ENCODE measurements around the gene ADAMTSL2.

The ADAMTSL2 gene

DNA sequence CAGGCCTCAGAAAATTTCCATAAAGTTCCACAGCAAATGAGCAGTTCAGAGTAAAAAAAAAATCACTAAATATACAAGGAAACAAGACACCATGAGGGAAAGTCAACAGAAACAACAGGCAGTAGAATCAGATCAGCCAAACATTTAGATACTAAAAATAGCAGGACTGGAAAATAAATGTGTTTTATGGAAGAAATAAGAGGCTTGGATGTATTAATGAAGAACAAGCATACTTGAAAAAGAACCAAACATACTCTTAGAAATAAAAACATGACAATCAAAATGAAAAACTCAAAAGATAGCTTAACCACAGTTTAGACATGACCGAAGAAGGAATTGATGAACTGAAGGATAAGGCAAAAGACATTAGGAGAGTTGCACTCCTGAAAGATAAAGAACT is 32.4 kb upstream of the ADAMTSL2 start:
- no peak for DNase-seq

DNA sequence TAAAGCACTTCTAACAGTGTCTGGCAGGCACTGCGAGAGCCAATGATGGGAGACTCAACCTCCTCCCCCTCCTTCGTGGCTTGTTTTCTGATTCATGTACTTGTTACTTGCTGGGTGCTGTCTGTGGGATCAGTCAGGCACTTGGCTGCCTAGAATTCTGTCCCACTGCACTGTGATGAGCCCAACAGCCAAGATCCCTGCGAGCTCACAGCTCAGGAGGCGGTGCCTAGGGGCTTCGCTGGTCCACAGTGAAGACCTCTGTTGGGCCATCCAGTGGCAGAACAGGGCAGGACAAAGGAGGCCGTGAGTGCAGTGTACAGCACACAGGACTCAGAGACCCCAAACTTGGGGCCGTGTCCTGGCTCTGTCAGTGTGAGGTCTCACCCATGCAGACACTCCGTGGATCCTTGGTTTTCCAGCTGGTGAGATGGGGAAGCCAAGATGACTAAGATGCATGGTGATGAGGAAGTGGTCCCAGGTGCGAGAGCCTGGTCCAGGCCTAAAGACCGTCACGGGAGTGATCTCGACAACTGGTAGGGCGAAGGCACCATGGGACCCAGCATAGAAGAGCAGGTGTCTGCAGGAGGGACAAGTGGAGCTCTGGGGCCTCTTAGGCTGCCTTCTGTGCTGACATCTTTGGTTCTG is 29.2 kb upstream of the ADAMTSL2 start:
- no peak for DNase-seq

DNA sequence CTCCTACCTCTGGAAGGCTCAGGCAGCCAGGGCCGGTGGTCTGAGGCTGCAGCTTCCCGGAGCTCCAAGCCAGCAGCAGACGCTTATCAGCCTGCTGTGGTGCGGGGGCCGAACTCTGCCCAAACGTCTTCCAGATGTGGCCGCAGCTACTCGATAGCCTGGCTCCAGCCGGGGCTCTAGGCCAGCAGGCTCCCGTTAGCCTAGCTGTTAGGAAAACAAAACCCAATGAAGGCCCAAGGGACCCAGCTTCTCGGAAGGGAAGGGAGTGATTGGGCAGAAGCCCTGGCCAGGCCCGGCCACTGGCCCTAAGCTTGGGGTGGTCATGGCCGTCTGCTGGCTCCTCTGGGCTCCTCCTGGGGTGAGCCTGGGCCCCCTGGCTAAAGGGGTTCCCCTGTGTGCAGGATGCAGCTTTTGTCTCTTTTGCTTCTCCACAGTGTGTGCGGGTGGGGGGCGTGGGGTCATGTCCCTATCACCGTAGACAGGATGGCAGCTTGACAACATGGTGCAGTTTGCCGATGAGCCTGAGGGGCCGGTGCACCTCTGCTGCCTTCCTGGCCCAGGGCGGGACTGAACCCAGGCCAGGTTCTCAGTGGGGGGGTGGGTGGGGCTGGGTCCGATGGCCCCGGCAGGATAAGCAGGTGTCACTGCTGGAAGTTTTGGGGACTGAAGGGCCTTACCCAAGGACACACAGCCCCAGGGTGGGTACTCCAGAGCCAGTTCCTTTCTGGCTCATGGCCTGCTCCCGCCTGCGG is 28.4 kb upstream of the ADAMTSL2 start:
- no peak for DNase-seq

DNA sequence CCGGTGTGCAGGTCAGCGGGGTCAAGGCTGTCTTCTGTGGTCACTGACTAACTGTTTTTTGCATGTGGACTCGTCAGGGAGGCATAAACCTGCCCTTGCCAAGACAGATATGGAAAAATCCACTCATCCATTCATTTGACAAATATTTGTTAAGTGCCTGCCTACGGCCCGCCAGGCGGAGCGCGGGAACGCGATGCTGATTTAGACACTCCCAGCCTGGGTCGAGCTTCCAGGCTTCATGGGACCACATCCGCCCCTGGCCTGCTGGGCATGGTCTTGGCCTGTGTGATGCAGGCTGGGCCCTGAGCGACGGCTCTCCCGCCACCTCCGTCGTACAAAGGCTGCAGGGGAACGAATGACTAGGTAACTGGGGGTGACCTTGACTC is 27.9 kb upstream of the ADAMTSL2 start:
- no peak for DNase-seq

DNA sequence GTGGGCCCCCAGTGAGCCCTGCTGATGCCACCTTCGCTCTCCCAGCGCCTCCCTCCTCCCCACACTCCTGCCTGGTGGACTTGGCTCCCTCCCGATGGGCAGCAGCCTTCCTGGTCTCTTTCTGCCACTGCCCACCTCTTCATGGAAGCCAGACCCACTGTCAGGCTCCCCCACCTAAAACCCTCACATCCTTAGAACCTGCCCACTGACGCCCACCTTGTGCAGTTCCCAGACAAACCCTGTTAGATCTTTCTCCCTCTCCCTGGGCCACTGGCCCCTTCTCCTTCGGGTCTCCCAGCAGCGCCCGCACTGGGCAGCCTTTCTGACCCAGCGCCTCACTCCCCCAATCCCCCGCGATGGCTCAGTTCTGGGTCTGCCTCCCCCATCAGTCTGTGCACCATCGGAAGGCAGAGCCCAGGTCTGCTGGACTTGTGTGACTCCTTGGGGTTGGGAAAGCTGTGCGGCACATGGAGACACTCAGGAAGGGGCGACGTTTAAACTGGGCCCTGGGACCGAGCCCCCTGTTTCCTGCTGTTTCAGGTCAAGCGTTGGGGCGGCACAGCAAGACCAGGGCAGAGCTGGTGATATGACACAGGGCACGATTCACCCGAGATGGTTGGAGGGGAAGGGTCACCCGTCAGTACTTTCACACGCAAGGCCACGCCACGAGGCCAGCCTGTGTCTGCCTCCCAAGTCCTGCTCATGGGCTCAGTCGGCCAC is 27.1 kb upstream of the ADAMTSL2 start:
- no peak for DNase-seq

DNA sequence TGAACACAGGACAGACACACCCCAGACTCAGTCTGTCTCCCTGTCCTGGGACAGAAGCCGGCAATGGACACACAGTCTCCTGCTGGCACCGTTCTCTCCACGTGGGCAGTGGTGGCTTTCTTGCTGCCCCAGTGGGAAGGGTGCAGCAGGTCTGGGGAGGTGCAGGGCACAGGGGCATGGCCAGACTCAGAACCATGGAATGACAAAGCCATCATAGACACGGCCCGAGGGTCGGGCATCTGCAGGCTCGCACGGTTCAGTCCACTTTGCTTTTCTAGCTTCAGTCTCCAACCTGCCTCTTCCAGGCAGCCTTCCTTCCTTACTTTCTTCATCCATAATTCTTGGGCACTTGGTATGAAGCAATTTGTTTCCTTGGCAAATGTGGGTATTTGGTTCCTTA is 26.5 kb upstream of the ADAMTSL2 start:
- DNase-seq: no peak

DNA sequence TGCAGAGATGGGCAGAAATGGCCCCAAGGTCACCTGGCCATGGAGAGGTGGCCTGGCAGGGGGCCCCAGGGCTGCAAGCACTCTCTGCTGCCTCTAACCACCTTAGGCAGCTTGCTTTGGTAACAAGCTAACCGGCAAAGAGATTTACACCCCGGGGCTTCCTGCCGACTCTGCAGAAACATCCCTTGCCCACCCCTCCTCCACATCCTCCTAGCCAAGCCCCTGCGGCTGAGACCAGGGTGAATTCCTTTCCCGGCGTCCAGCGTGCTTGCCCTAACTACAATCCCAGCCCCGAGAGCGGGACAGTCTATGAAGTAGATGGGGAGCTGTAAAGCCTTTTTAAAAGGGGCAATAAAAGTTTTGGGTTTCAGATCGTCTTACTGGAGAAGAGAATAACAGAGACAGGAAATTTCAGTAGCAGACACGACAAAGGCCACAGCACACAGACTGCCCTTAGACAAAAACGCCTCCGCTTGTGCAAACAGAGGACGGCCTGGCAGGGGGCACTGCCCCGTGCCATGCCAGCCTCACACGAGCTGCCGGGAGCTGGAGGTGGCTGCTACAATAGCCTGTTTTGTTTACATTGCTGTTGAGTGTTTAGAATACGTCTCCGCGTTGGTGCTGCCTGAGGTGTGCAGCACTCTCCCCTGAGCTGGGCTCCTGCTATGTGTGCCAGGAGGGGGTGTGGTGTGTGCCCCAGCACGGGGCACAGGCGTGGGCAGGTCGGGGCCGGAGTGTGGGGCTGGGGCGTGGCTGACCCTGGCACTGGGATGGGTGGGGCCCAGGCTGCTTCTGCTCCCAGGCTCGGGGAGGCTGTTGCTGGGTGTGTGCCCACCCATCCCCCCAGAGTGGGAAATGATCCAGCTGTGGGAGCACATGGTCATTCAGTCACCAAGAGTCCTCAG is 25.1 kb upstream of the ADAMTSL2 start:
- no peak for DNase-seq

DNA sequence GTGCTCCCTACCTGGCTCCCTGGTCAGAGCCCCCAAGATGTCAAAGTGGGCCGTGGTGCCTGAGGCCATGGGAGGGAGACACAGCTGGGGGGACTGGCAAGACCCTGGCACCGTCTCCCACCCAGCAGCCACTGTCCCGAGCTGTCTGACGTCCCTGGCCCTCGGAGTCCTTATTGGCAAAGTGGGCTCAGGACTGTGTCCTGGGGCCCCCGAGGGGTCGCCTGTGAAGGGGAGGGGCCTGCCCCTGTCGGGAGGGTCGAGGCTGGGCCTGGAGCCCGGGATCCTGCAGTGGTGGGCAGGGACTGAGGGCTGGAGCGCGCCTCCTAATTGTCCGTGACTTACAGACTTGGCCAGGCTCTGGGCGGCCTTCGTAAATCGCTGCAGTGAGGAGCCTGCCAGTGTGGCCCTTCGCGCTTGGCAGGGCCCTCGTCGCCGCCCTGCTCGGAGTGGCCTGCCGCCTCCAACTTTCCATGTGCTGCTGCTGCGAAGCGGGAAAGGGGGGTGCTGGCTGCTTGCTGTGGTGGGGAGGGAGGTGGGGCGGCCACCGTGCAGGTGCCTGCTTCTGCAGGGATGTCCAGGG is 23.5 kb upstream of the ADAMTSL2 start:
- DNase-seq: no peak

DNA sequence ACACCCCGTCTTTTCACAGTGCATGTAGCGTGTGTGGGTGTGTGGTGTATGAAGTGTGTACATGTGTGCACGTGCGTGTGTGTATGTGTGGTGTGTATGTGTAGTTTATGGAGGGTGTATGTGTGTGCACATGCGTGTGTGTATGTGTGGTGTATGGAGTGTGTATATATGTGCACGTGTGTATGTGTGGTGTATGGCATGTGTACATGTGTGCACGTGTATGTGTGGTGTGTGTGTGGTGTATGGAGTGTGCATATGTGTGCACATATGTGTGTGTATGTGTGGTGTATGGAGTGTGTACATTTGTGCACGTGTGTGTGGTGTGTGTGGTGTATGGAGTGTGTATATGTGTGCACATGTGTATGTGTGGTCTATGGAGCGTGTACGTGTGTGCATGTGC is 22.9 kb upstream of the ADAMTSL2 start:
- DNase-seq: no peak

DNA sequence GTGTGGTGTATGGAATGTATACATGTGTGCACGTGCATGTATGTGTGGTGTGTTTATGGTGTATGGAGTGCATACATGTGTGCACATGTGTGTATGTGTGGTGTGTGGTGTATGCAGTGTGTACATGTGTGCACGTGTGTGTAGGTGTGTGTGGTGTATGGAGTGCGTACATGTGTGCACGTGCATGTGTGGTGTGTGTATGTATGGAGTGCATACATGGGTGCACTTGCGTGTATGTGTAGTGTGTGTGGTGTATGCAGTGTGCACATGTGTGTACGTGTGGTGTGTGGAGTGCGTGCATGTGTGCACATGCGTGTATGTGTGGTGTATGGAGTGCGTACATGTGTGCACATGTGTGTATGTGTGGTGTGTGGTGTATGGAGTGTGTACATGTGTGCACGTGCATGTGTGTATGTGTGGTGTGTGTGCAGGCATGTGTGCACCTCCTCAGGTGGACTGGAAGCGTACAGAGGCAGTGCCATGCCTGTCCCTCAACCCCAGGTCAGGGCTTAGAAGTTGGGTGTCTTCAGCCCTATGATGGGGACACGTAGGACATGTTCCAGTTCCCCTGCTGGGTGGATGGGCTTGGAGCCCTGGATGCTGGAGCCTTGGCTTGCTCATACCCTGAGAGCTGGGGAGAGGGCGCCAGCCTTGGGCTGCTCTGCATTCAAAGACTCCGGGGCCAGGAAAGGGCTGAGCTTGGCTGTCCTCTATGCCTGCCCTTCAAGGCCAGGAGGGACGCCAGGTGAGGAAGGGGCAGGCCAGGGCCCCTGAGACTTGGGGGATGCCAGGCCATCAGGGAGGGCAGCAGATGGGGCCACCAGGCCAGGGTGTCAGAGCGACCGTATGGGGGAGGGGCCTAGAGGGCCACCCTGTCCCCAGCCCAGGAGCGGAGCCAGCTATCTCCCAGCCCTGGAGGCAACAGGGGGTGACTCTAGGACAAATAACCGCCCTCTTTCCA is 22.0 kb upstream of the ADAMTSL2 start:
- DNase-seq: no peak

DNA sequence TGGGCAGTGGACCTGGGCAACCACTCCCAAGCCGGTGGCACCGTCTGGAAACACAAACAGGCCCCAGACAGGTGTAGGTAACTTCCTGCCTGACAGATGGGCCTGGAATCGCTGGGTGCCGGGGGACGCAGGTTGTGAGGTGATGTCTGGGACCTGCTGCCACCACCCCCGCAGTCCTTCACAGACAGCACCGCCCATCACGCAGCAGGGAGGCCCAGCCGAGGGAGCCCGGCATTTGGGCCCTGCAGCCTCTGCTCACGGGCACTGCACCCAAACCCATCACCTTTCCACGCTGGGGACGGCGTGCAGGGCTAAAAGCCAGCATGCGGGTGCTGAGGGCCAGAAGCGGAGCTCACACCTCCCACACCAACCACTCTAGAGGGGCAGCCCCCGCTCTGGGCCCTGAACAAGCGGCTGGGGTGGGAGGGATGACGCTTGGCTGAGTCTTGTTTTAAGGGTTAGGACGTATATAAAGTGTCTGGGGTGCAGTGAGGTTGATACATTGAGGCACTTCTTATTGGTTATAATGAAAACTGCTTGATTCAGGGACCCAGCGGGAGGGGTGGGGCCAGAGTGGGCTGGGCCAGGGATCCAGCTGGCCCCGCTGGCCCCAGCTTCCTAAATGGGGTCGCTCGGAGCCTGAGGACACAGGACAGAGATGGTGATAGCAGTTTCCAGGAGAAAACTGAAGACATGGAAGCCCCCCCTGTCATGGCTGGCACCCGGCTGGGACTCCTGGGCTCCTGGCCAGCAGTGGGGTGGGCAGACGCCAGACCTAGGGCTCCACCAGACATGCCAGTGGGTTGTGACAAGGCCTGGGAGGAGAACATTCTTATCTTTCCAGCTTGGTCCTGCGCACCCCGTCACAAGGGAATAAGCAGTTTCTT is 21.0 kb upstream of the ADAMTSL2 start:
- DNase-seq: no peak

DNA sequence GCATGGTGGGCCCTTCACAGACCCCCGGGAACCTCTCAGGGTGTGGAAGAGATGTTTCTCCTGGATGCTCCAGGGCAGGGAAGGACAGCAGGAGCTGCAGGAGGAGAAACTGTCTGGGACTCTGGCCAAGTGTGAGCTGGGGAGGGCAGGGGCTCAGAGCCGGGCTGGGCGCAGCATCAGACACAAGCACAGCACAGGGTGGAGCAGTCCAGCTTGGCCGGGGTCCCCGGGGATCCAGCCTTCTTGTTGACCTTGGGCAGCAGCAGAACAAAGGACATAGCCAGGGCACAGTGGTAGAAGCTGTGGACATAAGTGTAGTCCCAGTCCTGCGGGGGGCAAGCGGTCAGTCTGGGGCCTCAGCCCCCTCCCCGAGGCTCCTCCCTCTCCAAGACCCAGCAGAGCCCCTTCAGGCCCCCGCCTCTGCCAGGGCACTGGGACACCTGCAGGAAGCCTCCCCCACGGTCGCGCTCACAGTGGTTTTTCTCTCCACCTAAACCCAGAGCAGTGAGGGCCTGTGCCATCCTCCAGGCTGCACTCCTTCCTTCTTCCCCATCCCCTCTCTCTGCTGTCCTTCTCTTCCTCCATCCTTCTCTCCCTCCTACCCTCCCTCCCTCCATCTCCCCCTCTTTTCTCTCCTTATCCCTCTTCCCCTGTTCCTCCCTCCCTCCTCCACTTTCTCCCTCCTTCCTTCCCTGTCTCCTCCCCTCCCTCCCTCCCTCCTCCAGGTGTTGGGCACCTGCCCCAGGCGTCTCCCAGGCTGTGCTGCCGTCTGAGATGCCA is 19.9 kb upstream of the ADAMTSL2 start:
- no peak for DNase-seq

DNA sequence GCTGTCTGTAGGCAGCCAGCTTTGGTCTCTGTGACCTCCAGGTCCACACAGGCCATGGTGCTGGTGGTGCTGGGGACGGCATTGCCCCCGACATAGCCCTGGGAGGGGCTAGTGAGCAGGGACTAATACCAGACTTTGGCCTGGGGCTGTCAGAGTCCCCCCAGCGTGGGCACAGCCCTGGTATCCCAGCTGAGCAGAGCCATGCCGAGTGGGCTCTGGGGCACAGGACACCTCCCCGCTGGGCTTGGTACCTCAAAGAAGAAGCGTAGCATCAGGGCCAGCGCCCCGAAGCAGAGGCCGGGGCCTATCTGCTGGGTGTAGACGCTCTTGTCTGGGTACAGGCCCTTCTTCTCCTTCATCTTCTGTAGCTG is 19.3 kb upstream of the ADAMTSL2 start:
- no peak for DNase-seq

DNA sequence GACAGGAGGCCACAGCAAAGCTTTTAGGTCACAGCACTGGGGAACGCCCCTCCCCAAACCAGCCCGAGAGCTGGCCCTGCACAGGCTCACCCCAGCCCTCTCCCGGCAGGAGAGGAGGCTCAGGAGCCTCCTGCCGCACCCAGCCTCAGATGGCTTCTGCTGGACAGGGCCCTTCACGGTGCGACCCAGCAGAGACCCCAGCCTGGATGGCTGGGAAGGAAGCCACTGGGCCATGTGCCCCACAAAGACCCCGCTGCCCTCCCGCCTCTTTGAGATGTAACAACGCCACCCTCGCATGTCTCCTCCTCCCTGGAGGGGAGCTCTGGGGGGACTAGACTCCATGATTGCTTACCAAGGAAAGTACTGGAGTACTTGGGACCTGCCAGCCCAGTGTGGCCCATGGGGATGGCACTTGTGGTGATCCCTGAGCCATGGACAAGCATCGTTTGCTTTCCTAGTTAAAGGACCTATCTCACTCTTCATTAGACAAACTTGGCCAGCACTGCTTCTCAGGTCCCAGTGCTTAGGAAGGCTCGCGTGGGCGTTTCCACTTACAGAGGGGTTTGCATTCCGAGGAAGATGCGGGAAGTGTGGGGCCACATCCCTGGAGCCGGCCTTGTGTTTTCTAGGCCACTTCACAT is 18.8 kb upstream of the ADAMTSL2 start:
- no peak for DNase-seq

DNA sequence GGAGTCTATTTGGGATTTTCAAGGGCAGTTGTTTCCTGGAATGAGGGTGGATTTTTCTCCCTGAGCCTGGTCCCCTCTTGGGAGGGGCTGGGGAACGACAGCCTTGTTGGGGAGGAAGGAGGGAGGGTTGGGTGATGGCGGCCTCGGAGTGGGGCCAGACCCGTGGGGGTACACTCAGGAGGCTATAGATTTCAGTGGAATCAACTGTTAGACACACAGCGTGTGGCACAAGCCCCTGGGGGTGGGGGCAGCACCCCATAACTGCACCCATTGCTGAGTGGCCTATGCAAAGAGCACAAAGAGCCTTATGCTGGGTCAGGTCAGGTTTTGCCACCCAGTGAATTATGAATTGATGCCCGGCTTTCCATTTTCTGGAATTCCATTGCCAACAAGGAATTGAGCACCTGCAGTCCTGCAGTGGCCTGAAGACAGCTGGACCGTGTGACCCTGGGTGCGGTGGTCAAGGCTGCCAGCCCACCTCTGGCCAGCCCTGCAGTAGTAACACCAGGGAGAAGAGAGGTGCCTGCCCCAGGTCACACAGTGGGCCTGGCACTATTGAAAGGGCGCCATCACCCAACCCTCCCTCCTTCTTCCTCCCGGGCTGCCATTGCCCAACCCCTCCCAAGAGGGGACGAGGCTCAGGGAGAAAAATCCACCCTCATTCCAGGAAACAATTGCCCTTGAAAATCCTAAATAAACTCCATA is 18.1 kb upstream of the ADAMTSL2 start:
- no peak for DNase-seq

DNA sequence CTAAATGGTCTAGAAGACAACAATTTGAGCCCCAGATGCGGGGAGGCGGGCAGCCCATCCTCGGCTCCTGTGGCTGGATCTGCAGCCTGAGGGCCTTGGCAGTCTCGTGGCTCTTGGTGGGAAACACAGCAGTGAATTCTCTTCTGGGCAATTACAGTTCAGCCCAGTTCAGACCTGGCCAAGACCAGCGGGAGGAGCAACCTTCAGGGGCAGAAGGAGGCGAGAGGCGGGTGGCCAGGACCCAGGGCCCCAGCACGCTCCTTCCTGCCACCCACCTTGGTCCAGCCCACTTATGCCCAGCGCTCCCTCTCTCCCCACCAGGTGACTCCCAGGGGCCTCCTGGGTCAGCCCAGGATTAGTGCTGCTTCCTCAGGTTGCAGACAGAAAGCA is 17.5 kb upstream of the ADAMTSL2 start:
- no peak for DNase-seq

DNA sequence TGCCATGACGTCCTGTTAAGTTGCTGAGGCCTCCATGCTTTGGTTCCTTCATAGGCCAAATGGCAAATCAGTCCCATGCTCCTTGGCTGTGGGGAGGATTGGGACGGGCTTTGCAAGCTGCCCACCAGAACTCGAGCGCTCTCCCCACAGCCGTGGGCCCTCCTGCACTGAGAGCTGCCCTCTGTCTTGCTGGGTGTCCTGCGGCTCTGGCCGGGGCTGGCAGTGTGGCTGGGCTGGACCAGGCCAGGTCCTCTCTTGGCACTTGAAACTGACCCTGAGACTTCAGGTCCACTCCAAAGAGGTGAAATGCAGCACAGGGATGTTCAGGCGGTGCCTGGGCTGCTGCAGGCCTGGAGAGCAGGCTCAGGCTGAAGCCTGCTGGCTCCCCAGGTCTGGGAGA is 16.8 kb upstream of the ADAMTSL2 start:
- no peak for DNase-seq

DNA sequence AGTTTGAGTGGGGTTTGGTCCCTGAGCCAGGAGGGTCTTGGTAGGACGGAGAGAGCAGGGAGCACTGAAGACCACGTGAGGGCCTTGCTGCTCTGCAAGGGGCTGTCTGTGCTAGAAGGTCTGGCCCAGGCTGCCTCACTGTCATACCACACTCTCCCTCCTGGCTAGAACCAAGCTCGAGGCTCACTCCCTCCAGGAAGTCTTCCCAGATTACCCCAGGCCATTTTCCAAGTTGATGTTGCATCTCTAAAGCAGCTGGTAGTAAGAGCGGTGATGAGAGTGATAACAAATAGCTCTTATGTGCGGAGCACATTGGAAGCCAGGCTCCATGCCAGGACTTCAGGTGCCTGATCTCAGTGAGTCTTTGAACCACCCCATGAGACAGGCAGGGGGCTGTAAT is 16.3 kb upstream of the ADAMTSL2 start:
- no peak for DNase-seq
